Stimulated activated CD4-positive, alpha-beta T cell treated with anti-CD3 and anti-CD28 coated beads, Interleukin-1b, Interleukin-23, amount 100 ng/mL, for 48 hours (primary cell): ENCODE measurements around the gene BCR.
A peak's percentile ranks its signal among the peaks of the same experiment; 100 is the strongest.

ENCODE experiments used
- DNase-seq: peaks from one replicate; pipeline ENCODE4 v3.0.0-alpha.2; 2020

Gene BCR

GRCh38 chr22:23202812-23203451, 22.6 kb downstream of the BCR start:
- DNase-seq, result no peak

- no peak for DNase-seq
These were observed 23.3 kb downstream of the BCR start for GRCh38 chr22:23203452-23204124.

- no peak for DNase-seq
These were observed 23.8 kb downstream of the BCR start for GRCh38 chr22:23204125-23204488.

- DNase-seq, result no peak
These were observed 24.3 kb downstream of the BCR start for GRCh38 chr22:23204541-23205157.

GRCh38 chr22:23205339-23206049, 25.2 kb downstream of the BCR start:
- DNase-seq, result no peak

- no peak for DNase-seq
These were observed 26.6 kb downstream of the BCR start for GRCh38 chr22:23206915-23207314.

- DNase-seq, result no peak
These were observed 27.6 kb downstream of the BCR start for GRCh38 chr22:23207729-23208393.

- no peak for DNase-seq
These were observed 30.3 kb downstream of the BCR start for GRCh38 chr22:23210428-23211170.

GRCh38 chr22:23211622-23212021, 31.3 kb downstream of the BCR start:
- DNase-seq, result no peak

- DNase-seq, result no peak
These were observed 32.0 kb downstream of the BCR start for GRCh38 chr22:23212061-23213021.

GRCh38 chr22:23213022-23213555, 32.8 kb downstream of the BCR start:
- DNase-seq, result no peak

GRCh38 chr22:23213581-23214334, 33.4 kb downstream of the BCR start:
- DNase-seq, result no peak

- no peak for DNase-seq
These were observed 34.1 kb downstream of the BCR start for GRCh38 chr22:23214398-23214797.

GRCh38 chr22:23215294-23216241, 35.3 kb downstream of the BCR start:
- no peak for DNase-seq

- DNase-seq, result peak; percentile 73
These were observed 36.3 kb downstream of the BCR start for GRCh38 chr22:23216461-23217170.

- no peak for DNase-seq
These were observed 37.1 kb downstream of the BCR start for GRCh38 chr22:23217171-23218052.
